Type B pancreatic cell (in vitro differentiated cells): ENCODE results near the gene MAG. TPM values are rescaled to one million over a fixed set of nuclear protein-coding genes. Genes with fewer than 3 reads are reported as not detected.

Experiments used
- DNase-seq: peaks from one replicate; pipeline ENCODE4 v3.0.0; 2021; ENCODE audit warnings: mixed read lengths; ENCODE audit not compliant: unreplicated experiment; ENCODE audit errors: extremely low spot score
- H3K27ac Mint-ChIP-seq: 2 replicates; pipeline ENCODE4 v1.8.0; 2021; ENCODE audit warnings: mild to moderate bottlenecking, mixed read lengths
- H3K27me3 Mint-ChIP-seq: 2 replicates; pipeline ENCODE4 v1.8.0; 2021; ENCODE audit warnings: mixed read lengths
- H3K36me3 Mint-ChIP-seq: 2 replicates; pipeline ENCODE4 v1.8.0; 2021; ENCODE audit warnings: mixed read lengths
- H3K4me1 Mint-ChIP-seq: one replicate; pipeline ENCODE4 v1.8.0; 2021; ENCODE audit warnings: mixed read lengths; ENCODE audit not compliant: unreplicated experiment
- H3K4me3 Mint-ChIP-seq: 2 replicates; pipeline ENCODE4 v1.8.0; 2021; ENCODE audit warnings: mild to moderate bottlenecking, mixed read lengths
- H3K9me3 Mint-ChIP-seq: 2 replicates; pipeline ENCODE4 v1.8.0; 2021; ENCODE audit warnings: mixed read lengths
- total RNA-seq: library from RNA; stranded (reverse); gene quantifications from 2 replicates; pipeline ENCODE4 v1.2.1, GENCODE V29; 2021; ENCODE audit warnings: low replicate concordance
- TF ChIP-seq, protein P1 (sequence below): fragments of 200-600 bp; sonication (generic); conservative IDR thresholded peaks from 2 replicates; pipeline ENCODE4 v1.5.0; 2021; ENCODE audit warnings: antibody characterized with exemption, mild to moderate bottlenecking

MAG gene
- total RNA-seq, 1 donor from 2014 or later = not detected

GRCh38 chr19:35309481-35310279 lies 17.7 kb downstream of the MAG start:
- H3K27ac Mint-ChIP-seq = peak overlapping the region; percentile 84
- H3K9me3 Mint-ChIP-seq = no peaks in the 10 kb centered on the region
- no peak for DNase-seq
- peaks cover 25% of the 10 kb centered on the region for H3K4me1 Mint-ChIP-seq
- no peaks in the 10 kb centered on the region for H3K36me3 Mint-ChIP-seq
- TF ChIP-seq, protein P1, sequence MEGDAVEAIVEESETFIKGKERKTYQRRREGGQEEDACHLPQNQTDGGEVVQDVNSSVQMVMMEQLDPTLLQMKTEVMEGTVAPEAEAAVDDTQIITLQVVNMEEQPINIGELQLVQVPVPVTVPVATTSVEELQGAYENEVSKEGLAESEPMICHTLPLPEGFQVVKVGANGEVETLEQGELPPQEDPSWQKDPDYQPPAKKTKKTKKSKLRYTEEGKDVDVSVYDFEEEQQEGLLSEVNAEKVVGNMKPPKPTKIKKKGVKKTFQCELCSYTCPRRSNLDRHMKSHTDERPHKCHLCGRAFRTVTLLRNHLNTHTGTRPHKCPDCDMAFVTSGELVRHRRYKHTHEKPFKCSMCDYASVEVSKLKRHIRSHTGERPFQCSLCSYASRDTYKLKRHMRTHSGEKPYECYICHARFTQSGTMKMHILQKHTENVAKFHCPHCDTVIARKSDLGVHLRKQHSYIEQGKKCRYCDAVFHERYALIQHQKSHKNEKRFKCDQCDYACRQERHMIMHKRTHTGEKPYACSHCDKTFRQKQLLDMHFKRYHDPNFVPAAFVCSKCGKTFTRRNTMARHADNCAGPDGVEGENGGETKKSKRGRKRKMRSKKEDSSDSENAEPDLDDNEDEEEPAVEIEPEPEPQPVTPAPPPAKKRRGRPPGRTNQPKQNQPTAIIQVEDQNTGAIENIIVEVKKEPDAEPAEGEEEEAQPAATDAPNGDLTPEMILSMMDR = no peak
- H3K4me3 Mint-ChIP-seq = peak overlapping the region; percentile 46
- H3K27me3 Mint-ChIP-seq = no peaks in the 10 kb centered on the region

DNA sequence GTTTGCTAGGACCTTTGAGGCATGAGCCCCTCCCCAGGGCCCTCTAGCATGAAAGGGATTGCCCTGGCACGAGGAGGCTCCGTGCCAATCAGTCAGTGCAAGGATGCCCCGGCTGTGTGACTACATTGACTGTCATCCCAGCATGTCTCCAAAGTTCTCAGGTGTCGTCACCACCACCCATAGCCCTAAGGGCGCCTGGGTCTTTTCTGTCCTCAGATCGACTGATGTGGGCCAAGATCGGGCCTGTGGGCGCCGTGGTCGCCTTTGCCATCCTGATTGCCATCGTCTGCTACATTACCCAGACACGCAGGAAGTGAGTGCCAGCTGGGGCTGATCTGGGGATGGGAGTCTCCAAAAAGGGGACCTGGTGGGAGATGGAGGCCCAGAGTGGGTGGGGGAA lies 18.4 kb downstream of the MAG start:
- DNase-seq = no peak
- Mint-ChIP-seq H3K9me3 (no peaks in the 10 kb centered on the region), H3K4me3 (no peak overlapping the region), H3K27me3 (no peaks in the 10 kb centered on the region), H3K36me3 (no peaks in the 10 kb centered on the region), H3K27ac (peak overlapping the region; percentile 48), H3K4me1 (peaks cover 25% of the 10 kb centered on the region)
- TF ChIP-seq, protein P1 = no peak

DNA sequence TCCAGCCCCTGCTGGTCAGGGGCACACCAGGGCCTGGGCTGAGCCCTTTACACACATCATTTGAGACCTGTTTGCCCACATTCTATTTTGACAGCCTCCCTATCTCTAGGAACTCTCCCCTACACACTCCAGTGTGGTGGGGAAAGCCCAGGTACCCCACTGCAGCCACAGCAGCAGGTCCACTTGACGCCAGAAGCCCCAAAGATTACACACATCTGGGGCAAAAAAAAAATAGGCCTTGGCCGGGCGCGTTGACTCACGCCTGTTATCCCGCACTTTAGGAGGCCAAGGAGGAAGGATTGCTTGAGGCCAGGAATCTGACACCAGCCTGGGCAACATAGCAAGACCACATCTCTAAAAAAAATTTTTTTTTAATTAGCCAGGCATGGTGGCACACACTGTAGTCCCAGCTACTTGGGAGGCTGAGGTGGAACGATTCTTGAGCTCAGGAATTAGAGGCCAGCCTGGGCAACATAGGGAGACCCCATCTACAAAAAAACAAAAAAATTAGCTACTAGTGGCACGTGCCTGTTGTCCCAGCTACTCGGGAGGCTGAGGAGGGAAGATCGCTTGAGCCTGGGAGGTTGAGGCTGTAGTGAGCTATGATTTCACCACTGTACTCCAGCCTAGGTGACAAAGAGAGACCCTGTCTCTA lies 19.0 kb downstream of the MAG start:
- H3K4me1 Mint-ChIP-seq = peaks cover 25% of the 10 kb centered on the region
- H3K4me3 Mint-ChIP-seq = no peak overlapping the region

DNA sequence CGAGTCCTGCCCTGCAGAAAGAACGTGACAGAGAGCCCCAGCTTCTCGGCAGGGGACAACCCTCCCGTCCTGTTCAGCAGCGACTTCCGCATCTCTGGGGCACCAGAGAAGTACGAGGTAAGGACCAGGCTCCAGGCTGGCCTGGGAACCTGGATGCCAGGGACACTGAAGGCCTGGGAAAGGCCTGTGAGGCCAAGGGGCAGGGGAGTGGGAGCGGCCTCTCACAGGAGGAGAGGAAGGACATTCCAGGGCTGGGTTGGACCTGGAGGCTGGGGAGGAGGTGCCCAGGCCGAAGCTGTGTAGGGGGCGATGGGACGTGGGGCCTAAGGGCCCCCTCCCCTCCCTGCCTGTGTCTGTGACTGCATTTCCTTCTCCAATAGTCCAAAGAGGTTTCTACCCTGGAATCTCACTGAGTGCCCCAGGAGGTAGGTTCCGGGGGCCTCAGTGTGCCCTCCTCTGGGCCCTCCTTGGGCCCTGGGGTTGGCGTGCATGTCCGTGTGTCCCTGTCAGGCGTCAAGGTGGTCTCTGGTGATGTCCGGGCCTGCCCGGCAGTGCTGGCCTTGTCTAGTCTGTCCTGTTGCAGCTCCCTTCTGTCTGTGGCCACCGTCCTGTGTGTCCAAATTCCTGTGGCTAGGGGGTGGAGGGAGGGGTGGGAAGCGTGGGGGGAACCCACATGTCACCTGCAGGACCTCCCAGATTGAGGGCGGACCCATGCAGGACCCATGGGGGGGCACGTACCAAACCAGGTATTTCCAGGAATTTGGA lies 20.1 kb downstream of the MAG start:
- H3K4me1 Mint-ChIP-seq = peaks cover 25% of the 10 kb centered on the region
- no peaks in the 10 kb centered on the region for H3K9me3 Mint-ChIP-seq
- H3K27me3 Mint-ChIP-seq = no peaks in the 10 kb centered on the region
- no peak overlapping the region for H3K4me3 Mint-ChIP-seq
- DNase-seq = no peak
- TF ChIP-seq, protein P1 = no peak
- H3K27ac Mint-ChIP-seq = no peak overlapping the region
- H3K36me3 Mint-ChIP-seq = no peaks in the 10 kb centered on the region

More for the DNA sequence above, 19.0 kb downstream of the MAG start:
- no peaks in the 10 kb centered on the region for H3K36me3 Mint-ChIP-seq
- H3K9me3 Mint-ChIP-seq = no peaks in the 10 kb centered on the region
- no peaks in the 10 kb centered on the region for H3K27me3 Mint-ChIP-seq
- peak overlapping the region; percentile 48 for H3K27ac Mint-ChIP-seq
- no peak for DNase-seq
- TF ChIP-seq, protein P1 = no peak

DNA sequence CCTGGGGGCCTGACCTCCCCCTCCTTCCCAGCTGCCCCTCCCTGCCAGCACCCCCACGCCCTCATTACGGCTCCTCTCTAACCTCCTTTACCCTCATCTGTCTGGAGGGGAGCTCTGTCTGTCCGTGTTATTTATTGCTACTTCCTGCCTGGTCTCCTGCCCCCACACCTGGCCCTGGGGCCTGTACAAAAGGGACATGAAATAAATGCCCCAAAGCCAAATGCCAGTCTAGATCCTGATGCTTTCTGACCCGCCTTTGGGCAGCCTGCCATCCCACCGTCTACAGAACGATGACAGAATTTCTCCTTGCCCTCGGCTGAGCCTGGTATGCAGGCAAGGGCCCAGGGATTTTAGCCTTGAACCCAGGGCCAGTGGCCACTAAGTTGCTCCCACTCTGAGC lies 21.6 kb downstream of the MAG start:
- H3K36me3 Mint-ChIP-seq = no peaks in the 10 kb centered on the region
- TF ChIP-seq, protein P1 = no peak
- H3K4me1 Mint-ChIP-seq = peaks cover 21% of the 10 kb centered on the region
- no peaks in the 10 kb centered on the region for H3K9me3 Mint-ChIP-seq
- no peak overlapping the region for H3K4me3 Mint-ChIP-seq
- H3K27ac Mint-ChIP-seq = no peak overlapping the region
- H3K27me3 Mint-ChIP-seq = no peaks in the 10 kb centered on the region
- DNase-seq = no peak
